Neural progenitor cell (in vitro differentiated cells): ENCODE results near the gene NBDY.
"Not testable (repeated sequence)": the region's sequence is repeated elsewhere in the genome, so short reads cannot be mapped to it uniquely, and the experiment has no call there.

Experiments
- CTCF ChIP-seq: fragments of 200-600 bp; sonication (generic); IDR thresholded peaks from 2 replicates; pipeline ENCODE4 v1.5.1; 2017; ENCODE audit warnings: antibody characterized with exemption, mild to moderate bottlenecking
- EZH2 ChIP-seq: fragments of 200-600 bp; sonication (generic); IDR thresholded peaks from 2 replicates; pipeline ENCODE4 v1.6.1; 2017; ENCODE audit warnings: antibody characterized with exemption, mild to moderate bottlenecking, moderate library complexity

DNA sequence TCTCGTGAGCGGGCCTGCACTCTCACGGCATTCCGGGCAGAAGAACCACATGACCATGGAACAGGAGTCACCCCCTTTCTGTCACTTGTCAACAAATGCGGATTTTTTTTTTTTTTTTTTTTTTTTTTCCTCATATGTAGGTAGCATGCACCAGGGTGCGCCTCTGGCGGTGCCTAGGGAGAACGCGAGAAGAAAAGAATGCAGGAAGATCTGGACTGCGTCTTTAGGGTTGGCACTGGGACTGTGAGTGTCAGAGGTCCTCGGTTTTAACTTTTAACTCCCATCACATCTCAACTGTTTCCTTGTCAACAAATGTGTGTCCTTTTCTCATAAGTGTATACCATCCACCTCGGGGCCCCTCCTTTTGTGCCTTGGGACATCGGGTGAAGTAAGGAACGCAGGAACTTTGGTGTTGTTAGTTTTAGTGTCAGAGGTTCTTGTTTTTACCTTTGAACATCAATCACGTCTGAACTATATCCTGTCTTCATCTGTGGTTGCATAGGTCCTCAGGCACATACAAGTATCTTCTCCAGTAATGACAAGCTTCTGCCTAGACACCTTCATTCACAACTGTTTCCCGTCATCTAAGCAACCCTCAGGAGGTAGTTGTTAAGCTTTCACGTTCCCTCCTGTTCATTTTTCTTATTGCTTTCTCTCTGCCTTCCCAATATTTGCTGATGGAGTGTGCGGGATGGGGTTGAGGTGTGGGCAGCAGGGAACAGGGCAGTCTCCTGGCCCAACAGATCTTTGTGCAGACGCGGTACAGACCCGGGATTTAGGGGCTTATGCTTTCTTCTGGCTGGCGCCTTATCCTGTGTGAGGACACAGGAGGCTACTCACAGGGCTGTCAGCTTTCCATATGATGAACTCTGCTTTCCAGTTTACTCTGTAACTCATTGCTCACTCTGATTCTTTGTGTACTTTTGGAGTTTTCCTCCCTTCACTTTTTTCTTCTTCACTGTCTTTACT lies 51.9 kb downstream of the NBDY start:
- TF ChIP-seq CTCF, EZH2: not testable (repeated sequence)
